Peyer's patch (tissue), 4 donors: ENCODE results near the gene TMEM196. TPM values are rescaled to one million over a fixed set of nuclear protein-coding genes. Genes with fewer than 3 reads are reported as not detected.

Experiments used
- DNase-seq, 3 donors: peaks; one replicate each; pipeline ENCODE4 v3.0.0-alpha.2; 2017 to 2019
- H3K27ac ChIP-seq, 4 donors: fragments of 200-600 bp; sonication (generic); one replicate each; pipeline ENCODE4 v1.5.1; 2016 to 2019
- H3K27me3 ChIP-seq, 2 donors: fragments of 200-600 bp; sonication (generic); one replicate each; pipeline ENCODE4 v1.5.1; 2019
- H3K36me3 ChIP-seq, 3 donors: fragments of 200-600 bp; sonication (generic); one replicate each; pipeline ENCODE4 v1.5.1; 2016 to 2019
- H3K4me1 ChIP-seq, 4 donors: fragments of 200-600 bp; sonication (generic); one replicate each; pipeline ENCODE4 v1.5.1; 2016 to 2019
- H3K4me3 ChIP-seq, 4 donors: fragments of 200-600 bp; sonication (generic); 1 replicate in 3 of 4; 2 replicates in 1 of 4; pipeline ENCODE4 v1.5.1; 2016 to 2019; ENCODE audit warnings: mild to moderate bottlenecking in 1 of 4
- H3K9me3 ChIP-seq, 4 donors: fragments of 200-600 bp; sonication (generic); one replicate each; pipeline ENCODE4 v1.5.1; 2016 to 2019; ENCODE audit warnings: mild to moderate bottlenecking in 1 of 4
- CTCF ChIP-seq, 6 experiments: fragments of 450-650 bp in 4 of 6; fragments of 200-600 bp in 2 of 6; sonication (generic) in 1 of 6; IDR thresholded peaks; one replicate each; pipeline ENCODE4 v1.5.1; 2017 to 2019; ENCODE audit warnings: antibody characterized with exemption in 6 of 6, mild to moderate bottlenecking in 3 of 6, moderate library complexity in 1 of 6
- POLR2A ChIP-seq, 2 donors: fragments of 450-650 bp; IDR thresholded peaks; one replicate each; pipeline ENCODE4 v1.5.1; 2017; ENCODE audit warnings: antibody characterized with exemption in 2 of 2, mild to moderate bottlenecking in 2 of 2, moderate library complexity in 2 of 2
- total RNA-seq, 4 donors: library from RNA; depleted of rRNA; stranded (reverse); fragments of >200 nt; gene quantifications; one replicate each; pipeline ENCODE4 v1.1.0, GENCODE V29; 2016

Gene TMEM196
- total RNA-seq, 4 donors from 2014 or later: not detected

GRCh38 chr7:19754521-19755116 is 18.8 kb downstream of the TMEM196 start:
- H3K27me3 ChIP-seq: no peaks in the 10 kb centered on the region
- H3K9me3 ChIP-seq: no peaks in the 10 kb centered on the region
- peak; percentile 53 to 71 (median 67) for TF ChIP-seq CTCF (IDR thresholded peaks at IDR 0.05)
- TF ChIP-seq POLR2A (IDR thresholded peaks at IDR 0.05): no peak
- no peaks in the 10 kb centered on the region for H3K4me1 ChIP-seq
- no peak overlapping the region for H3K4me3 ChIP-seq
- no peak for DNase-seq
- no peak overlapping the region for H3K27ac ChIP-seq
- no peaks in the 10 kb centered on the region for H3K36me3 ChIP-seq

GRCh38 chr7:19752020-19752419 is 21.4 kb downstream of the TMEM196 start:
- Histone ChIP-seq H3K4me1 (no peaks in the 10 kb centered on the region), H3K27ac (no peak overlapping the region), H3K9me3 (no peaks in the 10 kb centered on the region), H3K27me3 (no peaks in the 10 kb centered on the region), H3K4me3 (no peak overlapping the region), H3K36me3 (no peaks in the 10 kb centered on the region)
- DNase-seq: no peak
- no peak for TF ChIP-seq POLR2A (IDR thresholded peaks at IDR 0.05)
- TF ChIP-seq CTCF (IDR thresholded peaks at IDR 0.05): no peak

GRCh38 chr7:19749658-19750057 is 23.8 kb downstream of the TMEM196 start:
- Histone ChIP-seq H3K4me3 (no peak overlapping the region), H3K9me3 (no peaks in the 10 kb centered on the region), H3K27me3 (no peaks in the 10 kb centered on the region), H3K4me1 (no peaks in the 10 kb centered on the region), H3K36me3 (no peaks in the 10 kb centered on the region), H3K27ac (no peak overlapping the region)
- TF ChIP-seq POLR2A (IDR thresholded peaks at IDR 0.05) (no peak), CTCF (IDR thresholded peaks at IDR 0.05) (no peak)
- DNase-seq: no peak

- Histone ChIP-seq H3K4me1 (no peaks in the 10 kb centered on the region), H3K36me3 (no peaks in the 10 kb centered on the region), H3K4me3 (no peak overlapping the region), H3K27ac (no peak overlapping the region), H3K27me3 (no peaks in the 10 kb centered on the region), H3K9me3 (no peaks in the 10 kb centered on the region)
- no peak for DNase-seq
- TF ChIP-seq CTCF (IDR thresholded peaks at IDR 0.05): peak in 4 of 6 experiments; percentile 48 to 58 (median 52)
- TF ChIP-seq POLR2A (IDR thresholded peaks at IDR 0.05): no peak
Observed at GRCh38 chr7:19747740-19748339, 25.6 kb downstream of the TMEM196 start.

GRCh38 chr7:19744075-19744474 is 29.3 kb downstream of the TMEM196 start:
- H3K36me3 ChIP-seq: no peaks in the 10 kb centered on the region
- no peak for DNase-seq
- no peaks in the 10 kb centered on the region for H3K4me1 ChIP-seq
- TF ChIP-seq POLR2A (IDR thresholded peaks at IDR 0.05): no peak
- no peak overlapping the region for H3K27ac ChIP-seq
- no peaks in the 10 kb centered on the region for H3K27me3 ChIP-seq
- H3K9me3 ChIP-seq: no peaks in the 10 kb centered on the region
- no peak overlapping the region for H3K4me3 ChIP-seq

GRCh38 chr7:19728716-19729115 is 44.7 kb downstream of the TMEM196 start:
- Histone ChIP-seq H3K4me3 (no peak overlapping the region), H3K9me3 (no peaks in the 10 kb centered on the region), H3K27ac (no peak overlapping the region), H3K4me1 (no peaks in the 10 kb centered on the region), H3K27me3 (no peaks in the 10 kb centered on the region), H3K36me3 (no peaks in the 10 kb centered on the region)
- DNase-seq: no peak
- TF ChIP-seq CTCF (IDR thresholded peaks at IDR 0.05) (no peak), POLR2A (IDR thresholded peaks at IDR 0.05) (no peak)
